GM19467 (cell line): ENCODE data around the gene SNX8.

Source experiments
- ATAC-seq: cut with Tn5 transposase; IDR thresholded peaks from one replicate; pipeline ENCODE4 v1.9.1; 2021; ENCODE audit warnings: mild to moderate bottlenecking, moderate library complexity; ENCODE audit not compliant: unreplicated experiment

Gene SNX8

GRCh38 chr7:2209146-2209960, 104.9 kb downstream of the SNX8 start:
- ATAC-seq, result no peak

DNA sequence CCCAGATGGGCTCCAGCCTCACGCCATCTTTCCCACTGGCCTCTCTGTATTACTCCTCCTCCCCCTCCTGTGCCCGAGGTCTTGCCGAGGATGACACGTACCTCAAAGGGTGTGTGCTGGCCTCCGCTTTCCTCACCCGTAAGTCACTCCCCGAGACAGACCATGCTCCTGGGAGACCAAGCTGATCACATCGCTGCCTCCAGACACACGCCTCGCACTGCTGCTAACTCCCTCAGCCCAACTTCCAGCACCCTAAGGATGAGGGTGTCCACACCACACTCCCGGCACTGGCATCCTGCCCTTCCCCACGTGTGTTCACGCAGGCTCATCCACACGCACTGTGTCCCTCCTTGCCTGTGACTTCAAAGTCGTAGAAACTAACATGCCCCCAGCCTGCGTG, 105.5 kb downstream of the SNX8 start:
- no peak for ATAC-seq

DNA sequence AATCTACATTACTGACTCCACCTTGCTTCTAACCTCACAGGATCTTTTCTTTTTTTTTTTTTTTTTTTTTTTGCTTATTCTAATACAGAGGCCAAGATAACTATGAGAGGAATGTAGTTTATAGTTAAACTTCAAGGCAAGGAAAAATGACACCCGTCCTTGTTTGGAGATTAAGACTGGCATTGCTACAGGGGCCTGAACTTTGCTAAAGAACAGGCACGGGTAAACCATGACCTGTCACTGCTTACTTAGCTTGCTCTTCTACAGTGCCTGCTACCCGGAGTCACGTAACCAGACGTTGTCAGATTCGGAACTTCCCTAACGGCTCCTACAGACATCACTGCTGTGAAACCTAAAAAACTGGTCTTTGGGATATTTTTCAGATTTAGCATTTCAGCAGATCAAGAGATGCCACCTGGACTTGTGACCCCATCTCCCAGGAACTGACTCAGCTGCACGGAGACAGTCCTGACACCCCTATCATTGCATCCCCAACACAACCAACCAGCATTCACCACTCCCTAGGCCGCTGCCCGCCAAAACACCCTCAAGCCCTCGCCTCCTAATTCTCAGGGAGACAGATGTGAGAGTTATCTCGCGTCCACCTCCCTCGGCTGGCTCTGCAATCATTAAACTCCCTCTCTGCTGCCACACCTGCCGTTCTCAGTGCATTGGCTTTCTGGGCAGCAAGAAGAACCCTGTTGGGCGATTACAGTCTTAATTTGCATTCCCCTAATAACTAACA, 109.0 kb downstream of the SNX8 start:
- no peak for ATAC-seq

DNA sequence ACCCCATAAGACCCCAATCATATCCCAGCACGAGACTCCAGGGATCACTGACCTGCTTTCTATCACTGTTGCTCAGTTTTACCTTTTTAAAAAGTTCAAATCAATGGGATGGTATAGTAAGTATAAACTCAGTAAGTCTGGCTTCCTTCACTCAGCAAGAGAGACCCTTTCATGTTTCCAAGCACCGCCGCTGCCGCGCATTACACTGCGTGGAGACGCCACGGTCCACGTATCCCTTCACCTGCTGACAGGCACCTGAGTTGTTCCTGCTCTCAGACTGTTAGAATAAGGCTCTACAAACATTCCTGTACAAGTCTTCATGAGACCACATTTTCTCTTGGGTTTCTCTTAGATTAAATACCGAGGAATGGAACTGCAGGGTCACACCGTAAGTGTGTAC, 109.8 kb downstream of the SNX8 start:
- ATAC-seq, result no peak

GRCh38 chr7:2203766-2204300, 110.4 kb downstream of the SNX8 start:
- no peak for ATAC-seq

DNA sequence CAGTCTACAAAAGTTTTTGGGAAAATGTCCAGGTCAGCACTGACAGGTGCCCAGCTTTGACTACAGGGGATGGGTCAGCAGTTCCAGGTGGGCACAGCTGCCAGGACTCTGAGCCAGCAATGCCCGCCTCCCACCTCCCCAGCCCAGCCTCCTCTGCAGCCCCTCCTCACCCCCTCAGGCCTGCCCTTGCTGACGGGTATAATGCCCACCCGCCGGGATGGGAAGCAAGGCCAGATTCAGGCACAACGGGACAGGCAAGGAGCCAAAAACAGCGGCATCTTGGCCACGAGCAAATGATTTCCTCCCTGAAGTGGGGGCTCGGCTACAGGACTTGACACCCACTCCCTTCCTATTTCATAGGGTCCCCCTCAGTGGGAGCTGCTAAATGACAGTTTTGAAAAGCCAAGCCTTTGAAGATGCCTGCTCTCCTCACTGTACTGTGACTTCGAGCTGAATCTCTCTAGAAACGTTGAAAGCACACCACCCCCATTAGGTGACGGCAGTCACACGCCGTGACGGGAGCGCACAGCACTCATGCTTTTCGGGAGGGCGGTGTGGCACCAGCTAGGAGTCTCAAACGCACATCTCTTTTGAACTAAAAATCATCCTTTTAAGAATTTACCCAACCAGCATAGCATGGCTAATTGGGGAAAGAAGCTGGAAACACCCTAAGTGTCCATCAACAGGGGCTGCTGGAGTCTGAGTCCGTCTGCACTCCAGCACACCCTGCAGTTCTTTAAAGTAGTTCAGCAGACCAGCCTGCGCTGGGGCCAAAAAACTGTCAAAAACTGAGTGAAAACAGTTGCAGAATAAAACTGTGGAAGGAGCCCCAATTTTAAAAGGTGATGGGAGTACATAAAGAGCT, 111.1 kb downstream of the SNX8 start:
- no peak for ATAC-seq

GRCh38 chr7:2202361-2202761, 111.9 kb downstream of the SNX8 start:
- ATAC-seq, result no peak
